Body of pancreas (tissue), 4 donors: ENCODE results near the gene CA5A. TPM values are rescaled to one million over a fixed set of nuclear protein-coding genes. Genes with fewer than 3 reads are reported as not detected.
"Not testable (repeated sequence)": the region's sequence is repeated elsewhere in the genome, so short reads cannot be mapped to it uniquely, and the experiment has no call there.

Source experiments
- ATAC-seq: fragments of 150-250 bp; one replicate; pipeline ENCODE4 v1.9.1; 2016
- DNase-seq, 4 donors: peaks; one replicate each; pipeline ENCODE4 v3.0.0-alpha.2; 2019
- H3K27ac ChIP-seq, 4 donors: fragments of 200-600 bp; sonication (generic); 1 replicate in 3 of 4; 2 replicates in 1 of 4; pipeline versions ENCODE4 v1.5.1 to v1.6.1; 2016 to 2019; ENCODE audit warnings: mild to moderate bottlenecking in 1 of 4, mixed read lengths in 1 of 4, moderate library complexity in 1 of 4
- H3K27me3 ChIP-seq, 2 donors: fragments of 200-600 bp; sonication (generic); one replicate each; pipeline ENCODE4 v1.6.0; 2016; ENCODE audit warnings: mild to moderate bottlenecking in 1 of 2
- H3K36me3 ChIP-seq, 2 donors: fragments of 200-600 bp; sonication (generic); replicated peaks in 1 of 2; 2 replicates each; pipeline ENCODE4 v1.5.1; 2016; ENCODE audit warnings: low read depth in 2 of 2; ENCODE audit not compliant: insufficient read depth in 1 of 2
- H3K4me1 ChIP-seq: fragments of 200-600 bp; sonication (generic); one replicate; pipeline ENCODE4 v1.6.0; 2016
- H3K4me3 ChIP-seq, 2 donors: fragments of 200-600 bp; sonication (generic); 1 replicate in 1 of 2; 2 replicates in 1 of 2; pipeline ENCODE4 v1.5.1; 2016 to 2019
- H3K9me3 ChIP-seq, 3 donors: fragments of 200-600 bp; sonication (generic); 1 replicate in 2 of 3; 2 replicates in 1 of 3; pipeline ENCODE4 v1.5.1; 2016
- POLR2A ChIP-seq, 3 donors: fragments of 450-650 bp; IDR thresholded peaks; one replicate each; pipeline ENCODE4 v1.6.1; 2016; ENCODE audit warnings: antibody characterized with exemption in 3 of 3, mild to moderate bottlenecking in 2 of 3
- WGBS, 2 donors: methylation state at CpG; one replicate each; pipeline ENCODE4 v1.1.5; 2017; 5-methylcytosine and 5-hydroxymethylcytosine counted together
- intact Hi-C: fragments of 100-400 bp; cut with DNase I; formaldehyde crosslinking; loops from one replicate; pipeline ENCODE4 v1.15.1; 2023
- total RNA-seq, 2 donors: library from RNA; depleted of rRNA; stranded (reverse); fragments of >200 nt; gene quantifications; one replicate each; pipeline ENCODE4 v1.1.0, GENCODE V29; 2016
- TF ChIP-seq, protein P1 (sequence below), 7 experiments: fragments of 450-650 bp in 4 of 7; fragments of 200-600 bp in 3 of 7; sonication (generic) in 3 of 7; IDR thresholded peaks; one replicate each; pipeline ENCODE4 v1.5.1; 2016 to 2019; ENCODE audit warnings: antibody characterized with exemption in 7 of 7

CA5A gene
- total RNA-seq, 2 donors from 2014 or later: not detected

DNA sequence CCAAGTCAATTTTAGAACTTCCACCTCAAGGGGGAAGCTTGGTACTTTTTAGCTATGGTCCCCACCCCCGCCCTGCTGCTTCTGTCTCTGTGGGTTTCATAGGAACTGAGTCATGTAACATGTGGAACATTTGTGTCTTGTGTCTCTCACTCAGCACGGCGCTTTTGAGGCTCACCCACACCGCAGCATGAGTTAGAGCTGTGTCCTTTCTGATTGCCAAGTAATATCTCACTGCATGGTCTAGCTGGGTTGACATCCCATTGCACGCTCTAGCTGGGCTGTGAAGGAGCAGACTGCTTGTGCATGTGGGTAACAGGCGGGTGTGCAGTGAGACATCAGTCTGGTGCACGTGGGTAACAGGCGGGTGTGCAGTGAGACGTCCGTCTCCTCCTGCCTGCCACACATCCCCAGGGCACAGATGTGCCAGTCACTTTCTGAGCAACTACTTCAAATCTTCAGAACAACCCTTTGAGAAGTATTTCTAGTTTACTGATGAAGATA, 40.6 kb downstream of the CA5A start:
- DNase-seq (peak in 1 of 4 donors; percentile 68), ATAC-seq (no peak)
- TF ChIP-seq, protein P1, sequence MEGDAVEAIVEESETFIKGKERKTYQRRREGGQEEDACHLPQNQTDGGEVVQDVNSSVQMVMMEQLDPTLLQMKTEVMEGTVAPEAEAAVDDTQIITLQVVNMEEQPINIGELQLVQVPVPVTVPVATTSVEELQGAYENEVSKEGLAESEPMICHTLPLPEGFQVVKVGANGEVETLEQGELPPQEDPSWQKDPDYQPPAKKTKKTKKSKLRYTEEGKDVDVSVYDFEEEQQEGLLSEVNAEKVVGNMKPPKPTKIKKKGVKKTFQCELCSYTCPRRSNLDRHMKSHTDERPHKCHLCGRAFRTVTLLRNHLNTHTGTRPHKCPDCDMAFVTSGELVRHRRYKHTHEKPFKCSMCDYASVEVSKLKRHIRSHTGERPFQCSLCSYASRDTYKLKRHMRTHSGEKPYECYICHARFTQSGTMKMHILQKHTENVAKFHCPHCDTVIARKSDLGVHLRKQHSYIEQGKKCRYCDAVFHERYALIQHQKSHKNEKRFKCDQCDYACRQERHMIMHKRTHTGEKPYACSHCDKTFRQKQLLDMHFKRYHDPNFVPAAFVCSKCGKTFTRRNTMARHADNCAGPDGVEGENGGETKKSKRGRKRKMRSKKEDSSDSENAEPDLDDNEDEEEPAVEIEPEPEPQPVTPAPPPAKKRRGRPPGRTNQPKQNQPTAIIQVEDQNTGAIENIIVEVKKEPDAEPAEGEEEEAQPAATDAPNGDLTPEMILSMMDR (IDR thresholded peaks at IDR 0.05): no peak
- no peak for TF ChIP-seq POLR2A (IDR thresholded peaks at IDR 0.05)
- H3K4me3 ChIP-seq: no peak overlapping the region
- intact Hi-C loops: no loop called here
- 75 to 82% methylated on average over 5 to 10 of the region's 10 CpGs for WGBS, 2 donors
- H3K27me3 ChIP-seq: no peaks in the 10 kb centered on the region
- H3K9me3 ChIP-seq: no peaks in the 10 kb centered on the region
- no peaks in the 10 kb centered on the region for H3K4me1 ChIP-seq
- H3K36me3 ChIP-seq: no peaks in the 10 kb centered on the region
- peak overlapping the region in 1 of 4 donors; percentile 23 for H3K27ac ChIP-seq

DNA sequence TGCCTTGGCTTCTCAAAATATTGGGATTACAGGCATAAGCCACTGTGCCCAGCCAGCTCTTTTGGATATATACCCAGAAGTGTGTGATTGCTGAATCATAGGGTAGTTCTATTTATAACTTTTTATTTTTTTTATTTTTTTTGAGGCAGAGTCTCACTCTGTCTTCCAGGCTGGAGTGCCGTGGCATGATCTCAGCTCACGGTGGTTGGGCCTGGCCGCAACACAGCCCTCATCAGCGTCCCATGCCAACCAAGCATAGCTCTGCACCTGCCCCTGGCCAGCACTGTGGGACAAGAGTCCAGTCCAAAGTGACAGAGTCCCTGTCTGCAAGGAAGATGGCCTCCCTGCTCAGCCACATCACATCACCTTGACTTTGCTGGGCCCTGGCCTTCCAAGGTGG, 42.3 kb downstream of the CA5A start:
- H3K27me3 ChIP-seq, H3K27ac ChIP-seq, H3K4me1 ChIP-seq, H3K36me3 ChIP-seq, H3K9me3 ChIP-seq, ATAC-seq, H3K4me3 ChIP-seq, DNase-seq, intact Hi-C loops: not testable (repeated sequence)
- WGBS, 2 donors: 70 to 72% methylated on average over 4 of the region's 4 CpGs

DNA sequence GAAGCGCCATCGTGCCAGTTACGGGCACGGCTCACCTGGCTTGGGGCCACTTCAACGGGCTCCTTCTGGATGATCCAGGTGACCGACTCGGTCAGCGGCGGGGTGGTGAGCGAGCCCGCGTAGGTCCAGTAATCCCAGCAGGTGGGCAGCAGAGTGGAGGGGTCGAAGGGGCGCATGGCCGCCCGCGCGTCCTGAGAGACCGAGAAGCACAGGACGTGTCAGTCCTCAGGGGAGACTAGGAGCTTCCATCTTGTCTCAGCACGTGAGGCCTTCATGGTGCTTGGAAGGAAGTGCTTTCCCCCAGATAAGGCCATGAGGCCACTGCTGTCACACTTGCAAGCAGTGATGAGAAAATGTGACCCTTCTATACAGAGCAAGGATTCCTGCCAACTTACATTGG, 44.6 kb downstream of the CA5A start:
- Histone ChIP-seq H3K27ac (no peak overlapping the region), H3K9me3 (no peaks in the 10 kb centered on the region), H3K27me3 (no peaks in the 10 kb centered on the region), H3K36me3 (no peaks in the 10 kb centered on the region), H3K4me1 (no peaks in the 10 kb centered on the region), H3K4me3 (no peak overlapping the region)
- no peak for DNase-seq
- ATAC-seq: no peak
- intact Hi-C loops: no loop called here
- 89 to 95% methylated on average over 10 to 21 of the region's 21 CpGs for WGBS, 2 donors
- TF ChIP-seq, protein P1 (IDR thresholded peaks at IDR 0.05): no peak
- TF ChIP-seq POLR2A (IDR thresholded peaks at IDR 0.05): no peak

DNA sequence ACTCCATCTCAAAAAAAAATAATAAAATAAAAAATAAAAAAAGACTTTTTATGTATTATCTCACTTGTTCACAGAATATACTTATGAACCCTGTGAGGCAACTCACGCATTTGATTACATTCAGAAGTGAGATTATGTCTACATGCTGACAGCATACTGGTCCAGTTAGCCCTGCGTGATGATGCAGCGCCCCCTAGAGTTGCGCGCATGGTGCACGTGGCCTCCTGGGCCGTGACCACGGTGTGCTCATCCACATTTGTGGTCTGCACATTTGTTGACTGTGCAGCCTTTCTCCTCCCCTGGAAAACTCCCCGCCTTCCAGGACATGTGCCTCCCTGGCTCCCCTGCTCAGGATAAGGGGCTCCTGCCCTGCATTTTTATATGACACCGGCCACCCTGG, 46.6 kb downstream of the CA5A start:
- TF ChIP-seq, protein P1 (IDR thresholded peaks at IDR 0.05): peak in 2 of 7 experiments; percentile 19 to 23
- intact Hi-C loops, H3K4me3 ChIP-seq, H3K9me3 ChIP-seq, ATAC-seq, H3K36me3 ChIP-seq, H3K4me1 ChIP-seq, H3K27me3 ChIP-seq, H3K27ac ChIP-seq: not testable (repeated sequence)
- DNase-seq: peak in 1 of 4 donors; percentile 33
- WGBS, 2 donors: 71 to 85% methylated on average over 10 of the region's 10 CpGs

DNA sequence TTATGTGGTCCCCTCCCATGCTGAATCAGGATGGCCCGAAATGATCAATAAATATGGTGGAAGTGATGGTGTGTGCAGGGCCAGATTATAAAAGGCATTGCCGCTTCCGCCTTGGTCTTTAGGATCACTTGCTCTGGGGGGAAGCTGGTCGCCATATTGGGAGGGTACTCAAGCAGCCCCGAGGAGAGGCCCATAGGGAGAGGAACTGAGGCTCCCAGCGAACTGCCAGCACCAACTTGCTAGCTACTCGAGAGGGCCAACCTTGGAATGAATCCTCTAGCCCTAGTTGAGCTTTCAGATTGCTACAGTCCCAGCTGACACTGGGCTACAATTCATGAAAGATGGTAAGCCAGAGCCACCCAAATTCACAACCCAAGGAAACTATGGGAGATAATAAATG, 48.0 kb downstream of the CA5A start:
- intact Hi-C loops, ATAC-seq, H3K36me3 ChIP-seq, H3K27ac ChIP-seq, H3K9me3 ChIP-seq, H3K4me1 ChIP-seq, DNase-seq, H3K27me3 ChIP-seq, H3K4me3 ChIP-seq: not testable (repeated sequence)
- WGBS, 2 donors: 93 to 94% methylated on average over 7 of the region's 7 CpGs

DNA sequence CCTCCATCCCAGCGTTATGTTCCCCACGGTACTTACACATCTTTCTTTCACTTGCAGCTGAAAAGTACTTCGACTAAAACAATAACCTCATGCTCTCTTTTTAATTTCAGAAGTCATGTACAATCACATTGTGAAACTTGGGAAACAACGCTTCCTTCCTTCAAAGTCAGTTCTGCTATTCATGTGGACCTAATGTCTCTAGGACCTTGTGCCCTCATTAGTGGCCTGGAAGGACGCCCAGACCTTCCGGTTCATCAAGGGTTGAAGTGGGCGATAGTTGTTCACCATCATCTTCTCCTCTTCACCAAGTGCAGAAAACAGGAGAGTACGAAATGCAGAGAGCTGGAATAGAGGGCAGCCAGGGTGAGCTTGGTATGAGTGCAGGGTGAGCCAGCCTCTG, 48.4 kb downstream of the CA5A start:
- H3K27ac ChIP-seq, H3K4me3 ChIP-seq, intact Hi-C loops, H3K4me1 ChIP-seq, H3K27me3 ChIP-seq, ATAC-seq, H3K9me3 ChIP-seq, H3K36me3 ChIP-seq: not testable (repeated sequence)
- peak in 1 of 4 donors; percentile 56 for DNase-seq
- 69 to 81% methylated on average over 8 of the region's 8 CpGs for WGBS, 2 donors

DNA sequence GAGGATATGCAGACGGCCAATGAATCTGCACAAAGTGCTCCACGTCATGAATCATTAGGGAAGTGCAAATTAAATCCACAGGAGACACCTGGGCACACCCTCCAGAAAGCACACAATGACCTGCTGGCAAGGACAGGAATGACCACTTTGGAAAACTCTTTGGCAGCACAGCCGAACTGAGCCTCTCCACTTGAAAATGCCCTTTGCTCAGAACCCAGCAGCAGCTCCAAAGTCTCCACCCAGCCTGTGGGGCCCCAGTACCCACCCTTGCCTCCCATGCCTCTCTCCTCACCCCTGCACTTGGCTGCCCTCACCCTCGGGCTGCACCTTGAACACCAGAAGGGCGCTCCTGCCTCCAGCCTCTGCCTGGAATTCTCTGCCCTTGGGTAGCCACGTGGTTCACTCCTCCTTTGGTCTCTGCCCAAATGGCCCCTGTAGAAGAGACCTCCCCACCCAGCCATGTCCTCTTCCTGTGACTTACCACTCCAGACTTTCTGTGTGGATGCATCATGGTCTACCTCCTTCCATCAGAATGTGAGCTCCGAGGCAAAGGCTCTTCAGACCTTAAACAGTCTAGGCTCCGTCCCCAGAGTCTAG, 50.9 kb downstream of the CA5A start:
- H3K27ac ChIP-seq, intact Hi-C loops: not testable (repeated sequence)
- DNase-seq: peak in 1 of 4 donors; percentile 39

More for the DNA sequence above, 50.9 kb downstream of the CA5A start:
- H3K36me3 ChIP-seq, H3K4me3 ChIP-seq, H3K27me3 ChIP-seq, H3K9me3 ChIP-seq: not testable (repeated sequence)
- peaks cover 27% of the 10 kb centered on the region for H3K4me1 ChIP-seq
- ATAC-seq: peak; percentile 41
- 36 to 48% methylated on average over 7 to 8 of the region's 8 CpGs for WGBS, 2 donors
